Prostate gland (tissue), 2 donors: Measurements from ENCODE around the gene SLN. TPM values are rescaled to one million over a fixed set of nuclear protein-coding genes. Genes with fewer than 3 reads are reported as not detected.
"Not testable (repeated sequence)": the region's sequence is repeated elsewhere in the genome, so short reads cannot be mapped to it uniquely, and the experiment has no call there.

ENCODE experiments used
- DNase-seq: peaks from one replicate; pipeline ENCODE4 v3.0.0-alpha.2; 2019; ENCODE audit warnings: low spot score
- H3K27ac ChIP-seq, 2 donors: fragments of 200-600 bp; sonication (generic); 2 replicates each; pipeline ENCODE4 v1.5.1; 2017 to 2019
- H3K27me3 ChIP-seq: fragments of 200-600 bp; sonication (generic); replicated peaks from 2 replicates; pipeline ENCODE4 v1.5.1; 2019; ENCODE audit not compliant: insufficient read depth
- H3K36me3 ChIP-seq, 2 donors: fragments of 200-600 bp; sonication (generic); 1 replicate in 1 of 2; 2 replicates in 1 of 2; pipeline versions ENCODE4 v1.5.1 to v1.8.1; 2017 to 2019
- H3K4me1 ChIP-seq: fragments of 200-600 bp; sonication (generic); replicated peaks from 2 replicates; pipeline ENCODE4 v1.5.1; 2019
- H3K4me3 ChIP-seq, 2 donors: fragments of 200-600 bp; sonication (generic); 2 replicates each; pipeline ENCODE4 v1.5.1; 2017 to 2019
- H3K9me3 ChIP-seq: fragments of 200-600 bp; sonication (generic); 2 replicates; pipeline ENCODE4 v1.5.1; 2017
- CTCF ChIP-seq, 4 experiments: fragments of 200-600 bp in 2 of 4; fragments of 450-650 bp in 2 of 4; sonication (generic) in 2 of 4; IDR thresholded peaks; 1 replicate in 3 of 4; 2 replicates in 1 of 4; pipeline ENCODE4 v1.5.1; 2016 to 2019; ENCODE audit warnings: antibody characterized with exemption in 4 of 4, mild to moderate bottlenecking in 2 of 4, moderate library complexity in 2 of 4
- POLR2A ChIP-seq: fragments of 450-650 bp; IDR thresholded peaks from one replicate; pipeline ENCODE4 v1.6.1; 2016; ENCODE audit warnings: antibody characterized with exemption, mild to moderate bottlenecking
- POLR2AphosphoS5 ChIP-seq: sonication (generic); formaldehyde crosslinking; IDR thresholded peaks from one replicate; pipeline ENCODE4 v1.6.1; 2017; ENCODE audit warnings: antibody characterized with exemption
- WGBS: methylation state at CpG from one replicate; pipeline ENCODE4 v1.1.5; 2018; 5-methylcytosine and 5-hydroxymethylcytosine counted together
- intact Hi-C: fragments of 100-400 bp; cut with DNase I; formaldehyde crosslinking; loops from one replicate; pipeline ENCODE4 v1.14.2; 2022
- total RNA-seq, 2 donors: library from RNA; depleted of rRNA; stranded (reverse); fragments of >200 nt; gene quantifications; one replicate each; pipeline ENCODE4 v1.1.0, GENCODE V29; 2016

The SLN gene
- total RNA-seq, result 1 to 10 TPM in 1 of 2 donors, not detected in 1; 9.1 TPM

GRCh38 chr11:107711861-107712755 lies at the start of gene SLN:
TSS of gene SLN (minus strand) at chr11:107712056.
- no peaks in the 10 kb centered on the region for H3K36me3 ChIP-seq
- intact Hi-C loops, result no loop called here

GRCh38 chr11:107758719-107759355 lies 47.0 kb upstream of the SLN start:
- DNase-seq, H3K9me3 ChIP-seq, H3K27ac ChIP-seq, H3K4me1 ChIP-seq, H3K27me3 ChIP-seq, intact Hi-C loops, H3K36me3 ChIP-seq, H3K4me3 ChIP-seq: not testable (repeated sequence)
- 92% methylated on average over 7 of the region's 7 CpGs for WGBS

More at GRCh38 chr11:107711861-107712755, at the start of gene SLN:
- 46% methylated on average over 12 of the region's 12 CpGs for WGBS
- Histone ChIP-seq H3K4me1 (no peaks in the 10 kb centered on the region), H3K4me3 (no peak within 1 kb of the TSS), H3K9me3 (no peaks in the 10 kb centered on the region), H3K27me3 (no peaks in the 10 kb centered on the region), H3K27ac (no peak within 1 kb of the TSS)
- no peak for DNase-seq
- TF ChIP-seq POLR2A (no peak), POLR2AphosphoS5 (no peak), CTCF (IDR thresholded peaks at IDR 0.05) (no peak)

- H3K4me3 ChIP-seq, result no peak overlapping the region
- no peak for DNase-seq
- H3K27ac ChIP-seq, result no peak overlapping the region
- no peak for TF ChIP-seq POLR2AphosphoS5
- TF ChIP-seq POLR2A, result no peak
- H3K27me3 ChIP-seq, result no peaks in the 10 kb centered on the region
- intact Hi-C loops, result no loop called here
- no peaks in the 10 kb centered on the region for H3K4me1 ChIP-seq
- 95% methylated on average over 1 of the region's 1 CpG for WGBS
- no peaks in the 10 kb centered on the region for H3K9me3 ChIP-seq
- no peaks in the 10 kb centered on the region for H3K36me3 ChIP-seq
Measured at GRCh38 chr11:107757661-107758060, 45.8 kb upstream of the SLN start.

DNA sequence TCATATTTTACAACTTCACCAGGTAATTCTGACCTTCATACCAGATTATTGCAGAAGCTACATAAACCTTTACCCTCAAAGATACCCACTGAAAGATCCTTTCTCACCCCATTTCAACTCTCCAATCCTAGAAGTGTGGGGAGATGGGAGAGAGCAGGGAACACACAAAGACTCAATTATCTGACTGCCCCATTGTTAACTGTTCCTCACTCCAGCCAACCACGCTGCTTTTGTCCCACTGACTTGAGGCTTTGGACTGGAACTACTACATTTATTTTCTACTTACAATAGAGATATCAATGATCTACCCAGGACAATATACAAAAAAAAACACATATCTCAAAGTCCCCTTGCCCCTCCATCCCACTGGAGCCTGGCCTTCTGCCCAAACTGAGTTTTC lies 44.7 kb upstream of the SLN start:
- no peaks in the 10 kb centered on the region for H3K36me3 ChIP-seq
- no peaks in the 10 kb centered on the region for H3K27me3 ChIP-seq
- 69% methylated on average over 1 of the region's 1 CpG for WGBS

GRCh38 chr11:107752949-107753822 lies 41.3 kb upstream of the SLN start:
- Histone ChIP-seq H3K36me3 (no peaks in the 10 kb centered on the region), H3K27me3 (no peaks in the 10 kb centered on the region), H3K9me3 (no peaks in the 10 kb centered on the region), H3K4me1 (no peaks in the 10 kb centered on the region), H3K4me3 (no peak overlapping the region), H3K27ac (no peak overlapping the region)
- TF ChIP-seq POLR2AphosphoS5 (no peak), CTCF (IDR thresholded peaks at IDR 0.05) (no peak), POLR2A (no peak)
- intact Hi-C loops, result no loop called here
- 42% methylated on average over 2 of the region's 2 CpGs for WGBS
- no peak for DNase-seq

More for the DNA sequence above, 44.7 kb upstream of the SLN start:
- Histone ChIP-seq H3K4me1 (no peaks in the 10 kb centered on the region), H3K9me3 (no peaks in the 10 kb centered on the region), H3K4me3 (no peak overlapping the region), H3K27ac (no peak overlapping the region)
- TF ChIP-seq CTCF (IDR thresholded peaks at IDR 0.05), result no peak
- TF ChIP-seq POLR2AphosphoS5, result no peak
- no peak for TF ChIP-seq POLR2A
- DNase-seq, result no peak
- intact Hi-C loops, result no loop called here
